NCI-H2227 treated with DMSO at 0.1 percent for 48 hours (cell line): ENCODE data around the gene ASB2.

Experiments
- DNase-seq: peaks from one replicate; lab custom pipeline; 2025; lab: John Stamatoyannopoulos, UW

Gene ASB2

GRCh38 chr14:94001016-94001415 is 24.6 kb upstream of the ASB2 start:
- no peak for DNase-seq

DNA sequence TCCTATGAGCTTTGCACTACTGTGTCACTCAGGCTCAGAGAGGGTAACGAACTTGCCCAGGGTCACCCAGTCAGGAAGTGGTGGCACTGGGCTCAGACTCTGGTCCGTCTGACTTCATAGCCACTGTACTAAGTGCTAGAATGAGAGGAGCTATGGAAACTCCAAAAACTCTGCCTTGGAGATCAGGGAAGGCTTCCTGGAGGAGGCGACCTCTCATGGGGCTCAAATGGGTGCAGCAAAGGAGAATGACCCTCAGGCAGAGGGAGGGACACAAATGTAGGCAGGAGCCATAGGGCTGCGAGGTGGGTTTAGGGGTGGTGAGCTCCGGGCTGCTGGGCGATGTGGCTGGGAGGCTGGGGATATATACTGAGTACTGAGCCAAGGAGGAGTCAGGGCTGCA is 23.9 kb upstream of the ASB2 start:
- DNase-seq, result no peak

- no peak for DNase-seq
These were observed 23.2 kb upstream of the ASB2 start for GRCh38 chr14:93999573-93999972.

DNA sequence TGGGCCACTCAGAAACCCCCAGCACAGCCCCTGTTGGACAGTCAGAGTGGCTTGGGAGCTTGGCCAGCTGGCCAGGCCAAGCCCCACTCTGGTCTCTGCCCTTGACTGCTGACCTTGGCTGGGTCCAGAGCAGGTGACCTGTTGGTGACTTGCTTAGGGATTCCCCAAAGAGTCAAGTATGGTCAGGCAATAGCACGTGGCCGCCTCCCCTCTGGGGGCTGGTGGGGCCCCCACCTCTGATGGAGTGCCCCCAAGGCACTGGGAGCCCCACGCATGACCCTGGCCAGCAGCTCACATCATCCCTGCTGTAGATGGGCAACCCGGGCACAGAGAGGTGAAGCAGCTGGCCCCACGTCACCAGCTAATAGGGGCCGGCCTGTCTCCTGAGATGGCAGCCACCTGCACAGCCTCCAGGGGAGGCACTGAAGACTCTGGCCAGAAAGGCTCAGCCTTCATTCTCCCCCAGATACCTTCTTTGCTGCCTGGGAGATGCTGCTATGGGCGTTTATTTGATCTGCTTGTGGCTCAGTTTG is 22.6 kb upstream of the ASB2 start:
- no peak for DNase-seq

DNA sequence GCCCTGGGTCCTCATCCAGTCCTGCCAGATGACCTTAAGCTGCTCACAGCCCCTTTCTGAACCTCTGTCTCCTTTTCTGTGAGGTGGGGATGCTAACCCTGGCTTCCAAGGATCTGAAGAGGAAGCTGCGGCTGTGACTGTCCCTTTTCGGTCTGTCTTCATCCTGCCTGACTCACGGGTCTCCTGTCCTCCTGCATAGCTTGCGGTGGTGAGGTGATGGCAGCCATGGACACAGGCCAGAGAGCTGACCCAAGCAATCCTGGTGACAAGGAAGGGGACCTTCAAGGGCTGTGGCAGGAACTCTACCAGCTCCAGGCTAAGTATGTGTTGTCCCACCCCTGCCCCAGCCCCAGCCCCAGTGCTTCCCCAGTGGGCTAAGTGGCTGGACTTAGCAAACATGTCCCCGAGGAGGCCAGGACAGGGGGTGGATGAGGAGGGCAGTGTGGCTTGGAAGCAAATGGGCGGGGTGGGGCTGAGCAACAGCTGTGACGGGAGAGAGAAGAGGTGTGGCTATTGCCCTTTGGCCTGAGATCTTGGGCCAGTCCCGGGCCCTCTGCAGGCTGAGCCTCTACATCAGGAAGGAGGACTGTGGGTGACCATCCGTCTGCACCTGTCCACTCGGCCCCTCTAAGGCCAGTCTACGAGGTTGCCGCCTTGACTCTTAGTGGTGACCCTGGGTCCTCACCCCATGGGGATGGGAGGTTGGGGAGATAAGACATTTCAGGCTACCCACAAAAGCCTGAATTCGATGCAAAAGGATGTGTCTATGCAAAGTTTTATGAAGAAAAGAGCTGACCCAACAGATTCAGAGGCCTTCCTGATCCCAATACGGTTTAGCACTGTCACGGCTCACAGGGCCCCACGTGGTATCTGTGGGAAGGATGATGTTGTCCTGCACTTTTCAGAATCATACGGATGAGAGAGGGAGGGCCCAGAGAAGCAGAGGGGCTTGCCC is 21.8 kb upstream of the ASB2 start:
- DNase-seq, result no peak

DNA sequence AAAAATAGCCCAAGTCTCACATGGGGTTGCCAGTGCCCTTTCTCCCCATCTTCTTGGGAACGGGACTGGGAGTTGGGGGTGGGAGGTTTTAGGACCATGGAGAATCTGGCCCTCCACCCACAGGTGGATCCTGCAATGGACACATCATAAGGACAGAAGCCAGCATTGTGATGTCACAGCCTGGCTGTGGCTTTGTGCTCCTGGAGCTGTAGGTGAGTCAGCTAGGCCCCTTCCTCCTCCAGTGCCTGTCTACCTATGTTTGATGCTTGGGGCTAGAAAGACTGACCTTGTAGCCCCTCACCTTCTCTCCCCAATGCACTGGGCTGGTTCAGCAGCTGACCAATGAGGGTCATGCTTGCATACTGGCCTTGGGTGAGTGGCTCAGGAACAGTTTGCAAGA is 20.7 kb upstream of the ASB2 start, which contains the start of gene CCDC197:
Gene CCDC197, plus strand, starts transcription at position 220 of the 400 bp plus-strand sequence. CDS start 831 bp downstream, outside the sequence.
- DNase-seq, result no peak

GRCh38 chr14:93996130-93996695 is 19.8 kb upstream of the ASB2 start:
- DNase-seq, result no peak

DNA sequence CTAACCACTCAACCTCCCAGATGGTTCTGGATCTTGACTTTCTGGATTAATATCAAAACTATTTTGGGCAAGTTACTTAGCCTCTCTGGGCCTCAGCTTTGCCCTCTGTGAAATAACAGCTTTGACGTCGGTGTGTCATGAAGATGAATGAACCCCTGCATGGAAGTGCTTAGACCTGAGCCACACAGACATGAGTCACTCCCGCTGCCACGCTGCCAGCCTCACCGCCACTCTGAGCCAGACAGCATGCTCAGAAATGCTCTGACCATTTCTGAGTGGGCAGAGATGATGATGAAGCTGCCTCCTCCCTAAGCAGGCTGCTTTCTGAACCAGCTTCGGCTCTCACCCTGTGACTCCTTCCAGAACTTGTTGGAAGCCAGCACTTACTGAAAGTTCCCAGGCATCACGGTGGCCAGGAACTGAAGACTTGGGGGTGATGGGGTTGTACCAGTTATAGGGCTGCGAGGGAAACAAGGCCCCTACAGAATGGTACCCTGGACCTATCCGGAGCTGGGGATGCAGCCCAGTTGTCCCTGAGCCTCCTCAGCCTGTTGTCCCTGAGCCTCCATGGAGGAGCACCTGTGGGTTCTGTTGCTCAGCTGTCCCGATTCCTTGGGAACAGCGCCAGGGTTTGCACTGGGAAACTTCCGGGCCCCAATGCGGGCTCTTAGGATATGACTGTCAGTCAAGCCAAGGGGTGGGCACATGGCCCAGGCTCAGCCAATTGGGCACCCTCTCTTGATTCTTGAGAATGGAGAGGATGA is 18.7 kb upstream of the ASB2 start:
- DNase-seq, result no peak

DNA sequence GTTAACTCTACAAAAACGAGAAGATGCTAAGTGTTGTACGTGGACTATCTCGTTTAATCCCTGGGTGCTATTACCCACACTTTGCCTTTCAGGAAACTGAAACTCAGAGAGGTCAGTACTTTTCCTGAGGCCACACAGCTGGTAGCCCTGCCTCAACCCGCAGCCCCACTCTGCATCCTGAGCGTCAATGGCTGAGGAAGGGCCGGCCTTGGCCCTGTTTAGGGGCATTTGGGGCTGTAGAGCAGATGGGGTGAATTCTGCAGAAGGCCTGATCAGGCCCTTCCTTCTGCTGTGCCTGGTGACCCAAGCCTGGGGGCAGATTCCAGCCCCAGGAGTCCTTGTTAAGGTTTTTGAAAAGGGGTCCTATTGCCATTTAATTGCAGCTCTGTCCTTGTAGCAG is 17.0 kb upstream of the ASB2 start:
- DNase-seq, result no peak

DNA sequence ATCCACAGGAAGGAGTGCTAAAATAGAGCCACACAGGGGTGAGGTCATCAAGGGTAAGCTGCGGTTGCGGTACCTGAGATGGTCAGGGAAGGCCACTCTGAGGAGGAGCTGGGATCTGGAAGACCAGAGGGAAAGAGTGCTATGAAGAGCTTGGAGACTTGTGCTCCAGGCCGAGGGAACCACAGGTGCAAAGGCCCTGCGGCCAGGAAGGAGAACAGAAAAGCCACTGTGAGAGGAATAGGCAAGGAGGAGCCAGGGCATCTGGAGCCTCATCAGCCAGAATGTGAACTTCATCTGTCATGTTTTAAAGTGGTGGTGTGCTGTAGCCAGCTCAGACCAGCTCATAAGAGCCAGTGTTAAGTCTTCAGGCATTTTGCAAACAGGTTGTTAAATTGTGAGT is 15.3 kb upstream of the ASB2 start:
- DNase-seq, result no peak

GRCh38 chr14:93991212-93991611 is 14.8 kb upstream of the ASB2 start:
- DNase-seq, result no peak

- no peak for DNase-seq
These were observed 13.6 kb upstream of the ASB2 start for GRCh38 chr14:93989939-93990338.

GRCh38 chr14:93987815-93988476 is 11.6 kb upstream of the ASB2 start:
- no peak for DNase-seq

DNA sequence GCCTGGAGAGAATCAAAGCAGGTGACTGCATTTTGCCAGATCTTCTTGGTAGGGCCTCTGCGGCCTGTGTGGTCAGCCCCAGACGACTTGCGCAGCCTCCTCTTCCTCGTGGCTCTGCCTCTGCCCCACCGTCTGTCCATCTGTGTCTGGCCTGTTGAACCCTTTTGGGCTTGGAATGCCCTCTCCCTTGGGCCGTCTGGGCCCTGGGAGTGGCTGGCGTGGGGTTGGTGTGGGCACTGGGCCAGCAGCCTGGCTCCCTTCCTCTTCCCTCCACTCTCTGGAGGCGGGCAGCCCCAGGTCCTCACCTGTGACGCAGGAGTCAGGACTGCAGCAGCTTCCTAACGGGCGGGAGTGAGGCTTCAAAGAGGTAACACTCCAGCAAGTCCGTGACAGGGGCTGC is 11.0 kb upstream of the ASB2 start:
- DNase-seq, result no peak

- DNase-seq, result no peak
These were observed 10.6 kb upstream of the ASB2 start for GRCh38 chr14:93986955-93987354.

GRCh38 chr14:93984987-93985410 is 8.6 kb upstream of the ASB2 start:
- no peak for DNase-seq

DNA sequence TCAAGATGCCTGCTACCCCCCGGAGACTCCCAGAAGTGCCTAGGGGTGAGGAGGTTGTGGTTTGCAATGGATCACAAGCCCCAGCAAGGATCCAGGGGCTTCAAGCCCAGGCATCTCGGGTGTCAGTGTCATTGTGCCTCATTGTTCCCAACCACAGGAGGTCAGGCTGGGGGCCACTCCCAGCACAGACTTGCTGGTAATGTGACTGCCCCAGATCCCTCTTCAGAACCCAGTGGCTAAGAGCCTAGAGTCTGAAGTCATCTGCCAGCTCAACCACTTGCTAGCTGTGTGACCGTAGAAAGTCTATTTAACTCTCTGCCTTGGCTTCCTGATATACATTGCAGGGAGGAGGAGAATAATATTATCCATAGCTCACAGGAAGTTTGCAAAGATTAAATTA is 7.7 kb upstream of the ASB2 start:
- DNase-seq, result no peak

- no peak for DNase-seq
These were observed 6.0 kb upstream of the ASB2 start for GRCh38 chr14:93982230-93983007.

- DNase-seq, result no peak
These were observed 5.2 kb upstream of the ASB2 start for GRCh38 chr14:93981316-93982229.
